Measurements from ENCODE around the gene ZCCHC8.
"Not testable (repeated sequence)": the region's sequence is repeated elsewhere in the genome, so short reads cannot be mapped to it uniquely, and the experiment has no call there.

The ZCCHC8 gene

GRCh38 chr12:122452701-122453285, 47.9 kb downstream of the ZCCHC8 start:
- no peaks in the 10 kb centered on the region for H3K36me3 Mint-ChIP-seq
- CTCF ChIA-PET, result interaction anchor here (0.9 to 2.0 kb wide), 4 partner anchors 17 to 53 kb away, joined by 4 to 11 read pairs (median 6); no protein-coding TSS in a partner anchor
- H3K27ac Mint-ChIP-seq, result peak overlapping the region; percentile 100
- H3K27me3 Mint-ChIP-seq, result no peaks in the 10 kb centered on the region
- H3K9me3 Mint-ChIP-seq, result no peaks in the 10 kb centered on the region
- H3K4me1 Mint-ChIP-seq, result peaks cover 42% of the 10 kb centered on the region
- no peak for DNase-seq
- H3K4me3 Mint-ChIP-seq, result peak overlapping the region; percentile 68

- DNase-seq, result no peak
- H3K9me3 Mint-ChIP-seq, result no peaks in the 10 kb centered on the region
- H3K4me3 Mint-ChIP-seq, result no peak overlapping the region
- H3K27ac Mint-ChIP-seq, result peak overlapping the region; percentile 14
- H3K36me3 Mint-ChIP-seq, result no peaks in the 10 kb centered on the region
- no peaks in the 10 kb centered on the region for H3K27me3 Mint-ChIP-seq
- CTCF ChIA-PET, result interaction anchor here (1.4 to 2.1 kb wide), 2 partner anchors 22 to 50 kb away, joined by 3 to 11 read pairs; no protein-coding TSS in a partner anchor
- peaks cover 24% of the 10 kb centered on the region for H3K4me1 Mint-ChIP-seq
These were observed 51.4 kb downstream of the ZCCHC8 start for GRCh38 chr12:122449317-122449716.

- peaks cover 13% of the 10 kb centered on the region for H3K27me3 Mint-ChIP-seq
- CTCF ChIA-PET, result interaction anchor here (0.9 kb wide), 1 partner anchor 24 kb away, joined by 3 read pairs; no protein-coding TSS in a partner anchor
- not testable (repeated sequence) for H3K27ac Mint-ChIP-seq, H3K4me1 Mint-ChIP-seq, H3K36me3 Mint-ChIP-seq, H3K9me3 Mint-ChIP-seq, H3K4me3 Mint-ChIP-seq, DNase-seq
These were observed 52.9 kb downstream of the ZCCHC8 start for GRCh38 chr12:122447825-122448224.

- H3K9me3 Mint-ChIP-seq, H3K27ac Mint-ChIP-seq, H3K36me3 Mint-ChIP-seq, H3K4me1 Mint-ChIP-seq, DNase-seq, H3K4me3 Mint-ChIP-seq: not testable (repeated sequence)
- peaks cover 17% of the 10 kb centered on the region for H3K27me3 Mint-ChIP-seq
- CTCF ChIA-PET, result interaction anchor here (1.3 kb wide), 1 partner anchor 46 kb away, joined by 4 read pairs; no protein-coding TSS in a partner anchor
These were observed 54.3 kb downstream of the ZCCHC8 start for GRCh38 chr12:122446390-122446789.

GRCh38 chr12:122444071-122444470, 56.7 kb downstream of the ZCCHC8 start:
- CTCF ChIA-PET, result interaction anchor here (1.1 kb wide), 1 partner anchor 44 kb away, joined by 3 read pairs; no protein-coding TSS in a partner anchor
- not testable (repeated sequence) for H3K9me3 Mint-ChIP-seq, H3K4me1 Mint-ChIP-seq, H3K36me3 Mint-ChIP-seq, H3K4me3 Mint-ChIP-seq, H3K27ac Mint-ChIP-seq, DNase-seq
- H3K27me3 Mint-ChIP-seq, result peaks cover 17% of the 10 kb centered on the region

- H3K27me3 Mint-ChIP-seq, result peaks cover 34% of the 10 kb centered on the region
- CTCF ChIA-PET, result interaction anchor here (0.6 to 2.5 kb wide), 4 partner anchors 17 to 172 kb away, joined by 3 to 8 read pairs (median 3); partner anchors contain the start of gene VPS33A
- not testable (repeated sequence) for H3K4me3 Mint-ChIP-seq, DNase-seq, H3K27ac Mint-ChIP-seq, H3K4me1 Mint-ChIP-seq, H3K36me3 Mint-ChIP-seq, H3K9me3 Mint-ChIP-seq
These were observed 61.9 kb downstream of the ZCCHC8 start for GRCh38 chr12:122438822-122439221.

GRCh38 chr12:122437656-122438121, 63.0 kb downstream of the ZCCHC8 start:
- Mint-ChIP-seq H3K27ac (no peak overlapping the region), H3K4me1 (no peaks in the 10 kb centered on the region), H3K9me3 (no peaks in the 10 kb centered on the region), H3K36me3 (no peaks in the 10 kb centered on the region), H3K4me3 (no peak overlapping the region), H3K27me3 (peaks cover 23% of the 10 kb centered on the region)
- CTCF ChIA-PET, result interaction anchor here (0.6 kb wide), 1 partner anchor 17 kb away, joined by 3 read pairs; no protein-coding TSS in a partner anchor
- DNase-seq, result no peak

DNA sequence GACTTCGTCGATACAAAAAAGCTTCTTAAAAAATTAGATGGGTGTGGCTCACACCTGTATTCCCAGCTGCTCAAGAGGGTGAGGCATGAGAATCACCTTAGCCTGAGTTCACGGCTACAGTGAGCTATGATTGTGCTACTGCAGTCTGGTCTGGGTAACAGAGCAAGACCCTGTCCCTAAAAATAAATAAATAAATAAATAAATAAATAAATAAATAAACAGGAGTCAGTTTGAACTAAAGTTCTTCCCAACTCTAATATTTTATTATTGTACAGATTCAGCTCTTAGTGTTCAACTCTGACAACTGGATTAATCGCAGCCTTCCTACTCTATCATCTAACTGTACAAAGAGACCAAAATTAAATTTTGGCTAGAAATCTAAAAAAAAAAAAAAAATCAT, 65.5 kb downstream of the ZCCHC8 start:
- CTCF ChIA-PET, result interaction anchor here (1.2 kb wide), 1 partner anchor 12 kb away, joined by 3 read pairs; no protein-coding TSS in a partner anchor
- no peaks in the 10 kb centered on the region for H3K9me3 Mint-ChIP-seq
- no peaks in the 10 kb centered on the region for H3K36me3 Mint-ChIP-seq
- no peak for DNase-seq
- no peak overlapping the region for H3K27ac Mint-ChIP-seq
- H3K4me3 Mint-ChIP-seq, result no peak overlapping the region
- peaks cover 20% of the 10 kb centered on the region for H3K27me3 Mint-ChIP-seq
- no peaks in the 10 kb centered on the region for H3K4me1 Mint-ChIP-seq

GRCh38 chr12:122429043-122429442, 71.7 kb downstream of the ZCCHC8 start:
- CTCF ChIA-PET, H3K9me3 Mint-ChIP-seq, H3K27ac Mint-ChIP-seq, H3K4me3 Mint-ChIP-seq, DNase-seq, H3K36me3 Mint-ChIP-seq, H3K27me3 Mint-ChIP-seq, H3K4me1 Mint-ChIP-seq: not testable (repeated sequence)

DNA sequence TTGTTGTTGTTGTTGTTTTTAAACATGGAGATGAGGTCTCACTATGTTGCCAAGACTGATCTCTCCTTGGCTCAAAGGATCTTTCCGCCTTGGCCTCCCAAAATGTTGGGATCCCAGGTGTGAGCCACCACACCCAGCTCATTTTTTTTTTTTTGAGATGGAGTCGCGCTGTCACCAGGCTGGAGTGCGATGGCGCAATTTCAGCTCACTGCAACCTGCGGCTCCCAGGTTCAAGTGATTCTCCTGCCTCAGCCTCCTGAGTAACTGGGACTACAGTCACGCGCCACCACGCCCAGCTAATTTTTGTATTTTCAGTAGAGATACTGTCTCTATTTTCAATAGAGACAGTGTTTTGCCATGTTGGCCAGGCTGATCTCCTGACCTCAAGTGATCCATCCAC, 73.3 kb downstream of the ZCCHC8 start:
- Mint-ChIP-seq H3K27me3 (peaks cover 17% of the 10 kb centered on the region), H3K27ac (no peak overlapping the region), H3K9me3 (no peaks in the 10 kb centered on the region), H3K36me3 (no peaks in the 10 kb centered on the region), H3K4me1 (peaks cover 13% of the 10 kb centered on the region), H3K4me3 (no peak overlapping the region)
- CTCF ChIA-PET, result interaction anchor here (0.8 to 10.5 kb wide), 2 partner anchors 27 to 46 kb away, joined by 3 to 62 read pairs; no protein-coding TSS in a partner anchor
- DNase-seq, result no peak

DNA sequence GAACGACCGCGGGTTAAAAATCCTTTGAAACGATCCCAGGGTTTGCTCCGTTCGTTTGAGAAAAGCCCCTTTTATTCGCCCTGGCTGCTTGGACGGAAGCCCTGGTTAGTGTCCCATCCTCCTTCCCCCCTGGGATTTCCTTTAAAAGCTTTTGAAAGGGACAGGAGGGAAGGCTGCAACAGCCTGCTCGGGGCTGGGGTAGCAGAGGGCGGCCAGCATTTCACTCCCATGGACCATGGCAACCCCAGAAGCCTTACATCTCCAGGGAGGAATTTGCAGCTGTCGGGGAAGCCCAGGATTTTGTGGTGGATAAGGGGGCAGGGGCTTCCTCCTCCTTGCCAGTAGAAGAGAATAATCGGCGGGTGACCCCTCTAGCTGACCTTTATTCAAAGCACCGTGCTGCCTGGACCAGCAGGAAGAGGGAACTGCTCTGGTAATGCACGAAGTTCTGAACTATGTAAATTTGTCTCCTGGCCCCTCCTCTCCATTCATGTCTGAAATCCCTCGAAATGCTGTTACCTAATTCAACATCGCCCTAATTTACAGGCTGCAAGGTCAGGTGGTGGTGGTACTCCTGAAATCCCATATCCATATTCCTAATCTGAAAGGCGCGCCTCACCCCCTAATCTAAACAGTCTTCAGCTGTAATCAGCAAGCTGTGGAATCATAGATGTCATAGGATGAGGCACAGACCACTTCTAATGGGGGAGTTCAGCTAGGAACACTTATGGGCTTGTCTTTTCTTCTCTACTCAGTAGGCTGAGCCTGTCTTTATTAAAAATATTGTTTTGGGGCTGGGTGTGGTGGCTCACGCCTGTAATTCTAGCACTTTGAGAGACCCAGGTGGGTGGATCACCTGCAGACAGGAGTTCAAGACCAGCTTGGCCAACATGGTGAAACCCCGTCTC, 77.2 kb downstream of the ZCCHC8 start:
- Mint-ChIP-seq H3K4me1 (peaks cover 39% of the 10 kb centered on the region), H3K27me3 (peaks cover 17% of the 10 kb centered on the region), H3K27ac (peak overlapping the region; percentile 88), H3K9me3 (no peaks in the 10 kb centered on the region), H3K36me3 (no peaks in the 10 kb centered on the region), H3K4me3 (peak overlapping the region; percentile 84)
- CTCF ChIA-PET, result interaction anchor here (1.1 to 10.5 kb wide), 4 partner anchors 9 to 49 kb away, joined by 3 to 62 read pairs (median 14); no protein-coding TSS in a partner anchor
- DNase-seq, result peak; percentile 24

- Mint-ChIP-seq H3K9me3 (no peaks in the 10 kb centered on the region), H3K4me3 (peak overlapping the region; percentile 84), H3K27ac (peak overlapping the region; percentile 88), H3K27me3 (peaks cover 13% of the 10 kb centered on the region), H3K36me3 (peaks cover 4% of the 10 kb centered on the region), H3K4me1 (peaks cover 44% of the 10 kb centered on the region)
- CTCF ChIA-PET, result interaction anchor here (1.1 to 10.5 kb wide), 4 partner anchors 8 to 50 kb away, joined by 3 to 62 read pairs (median 14); no protein-coding TSS in a partner anchor
- DNase-seq, result no peak
These were observed 77.9 kb downstream of the ZCCHC8 start for GRCh38 chr12:122422730-122423257.

DNA sequence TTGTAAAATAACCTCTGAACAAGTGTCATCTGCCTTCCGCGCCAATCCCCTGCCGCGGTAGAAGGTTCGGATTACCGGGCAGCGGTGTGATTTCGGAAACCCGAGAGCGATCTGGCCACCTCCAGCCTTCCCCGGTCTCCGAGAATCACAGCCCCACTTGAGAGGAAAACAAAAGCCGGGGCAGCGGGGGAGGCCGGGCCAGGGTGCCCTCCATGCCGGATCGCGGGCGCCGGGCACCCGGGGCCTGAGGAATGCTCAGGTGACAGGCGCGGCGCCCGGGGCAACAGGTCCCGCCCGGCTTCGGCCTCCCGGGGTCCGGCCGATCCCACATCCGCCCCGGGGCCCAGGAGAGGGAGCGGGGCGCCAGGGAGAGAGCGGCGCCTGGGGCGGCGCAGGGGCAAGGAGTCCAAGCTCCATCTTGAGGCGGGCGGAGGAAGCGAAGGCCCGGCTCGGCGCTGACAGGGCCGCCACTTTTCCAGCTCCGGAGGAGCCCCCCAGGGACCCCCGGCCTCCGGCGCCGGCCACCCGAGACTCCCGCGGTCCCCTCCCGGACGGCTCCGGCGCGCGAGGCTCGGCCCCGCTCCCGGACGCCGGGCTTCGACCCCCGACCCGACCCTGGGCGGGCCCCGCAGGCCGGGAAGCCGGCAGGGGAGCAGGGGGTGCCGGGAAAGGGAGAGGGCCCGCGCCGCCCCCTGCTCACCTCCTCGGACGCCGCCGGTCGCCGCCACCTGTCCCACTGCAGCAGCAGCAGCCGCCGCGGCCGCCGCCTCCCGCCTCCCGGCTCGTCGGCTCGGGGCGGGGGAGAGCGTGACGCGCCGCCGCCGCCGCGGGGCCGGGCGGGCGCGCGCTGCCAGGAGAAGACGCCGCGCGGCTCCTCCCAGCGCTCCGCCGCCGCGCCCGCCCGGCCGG, 78.7 kb downstream of the ZCCHC8 start, which contains the start of gene CLIP1:
CLIP1 (minus strand) TSS at position 849 of the 909 bp plus-strand sequence. CDS start 42,217 bp downstream, outside the sequence.
- CTCF ChIA-PET, result interaction anchor here (0.7 to 10.5 kb wide), 5 partner anchors 17 to 62 kb away, joined by 3 to 62 read pairs (median 5); no protein-coding TSS in a partner anchor
- H3K9me3 Mint-ChIP-seq, result no peaks in the 10 kb centered on the region
- H3K4me1 Mint-ChIP-seq, result peaks cover 46% of the 10 kb centered on the region
- H3K4me3 Mint-ChIP-seq, result peak within 1 kb of the TSS; percentile 84
- peaks cover 9% of the 10 kb centered on the region for H3K27me3 Mint-ChIP-seq
- H3K27ac Mint-ChIP-seq, result peak within 1 kb of the TSS; percentile 88
- DNase-seq, result peak; percentile 74
- H3K36me3 Mint-ChIP-seq, result peaks cover 5% of the 10 kb centered on the region

All from activated naive CD4-positive, alpha-beta T cell treated with anti-CD3 and anti-CD28 coated beads, Interleukin-2, amount 10 ng/mL, durations not matched to agents 7 days and 5 days (primary cell).